Progenitor cell of endocrine pancreas (in vitro differentiated cells): ENCODE measurements around the gene ASS1. TPM values are rescaled to one million over a fixed set of nuclear protein-coding genes. Genes with fewer than 3 reads are reported as not detected.
A peak's percentile ranks its signal among the peaks of the same experiment; 100 is the strongest.

ENCODE experiments used
- DNase-seq: peaks from one replicate; pipeline ENCODE4 v3.0.0; 2021; ENCODE audit warnings: low spot score; ENCODE audit not compliant: unreplicated experiment
- H3K27ac Mint-ChIP-seq: 2 replicates; pipeline ENCODE4 v1.8.0; 2021; ENCODE audit warnings: mild to moderate bottlenecking, moderate library complexity, mixed read lengths
- H3K27me3 Mint-ChIP-seq: 2 replicates; pipeline ENCODE4 v1.8.0; 2021; ENCODE audit warnings: mixed read lengths
- H3K36me3 Mint-ChIP-seq: 2 replicates; pipeline ENCODE4 v1.8.0; 2022; ENCODE audit warnings: mixed read lengths; ENCODE audit not compliant: insufficient read depth
- H3K4me1 Mint-ChIP-seq: 2 replicates; pipeline ENCODE4 v1.8.0; 2021; ENCODE audit warnings: low read depth, mixed read lengths
- H3K4me3 Mint-ChIP-seq: 2 replicates; pipeline ENCODE4 v1.8.0; 2021; ENCODE audit warnings: low read depth, mild to moderate bottlenecking, moderate library complexity, mixed read lengths
- H3K9me3 Mint-ChIP-seq: 2 replicates; pipeline ENCODE4 v1.8.0; 2021; ENCODE audit warnings: low read depth, mixed read lengths
- CTCF ChIP-seq: fragments of 200-600 bp; sonication (generic); IDR thresholded peaks from one replicate; pipeline ENCODE4 v1.5.0; 2021; ENCODE audit warnings: antibody characterized with exemption, mild to moderate bottlenecking; ENCODE audit not compliant: unreplicated experiment
- total RNA-seq: library from RNA; stranded (reverse); gene quantifications from 2 replicates; pipeline ENCODE4 v1.2.1, GENCODE V29; 2021

The ASS1 gene
- total RNA-seq, 1 donor from 2014 or later = 6.5 TPM

- peaks cover 1% of the 10 kb centered on the region for H3K36me3 Mint-ChIP-seq
- H3K4me3 Mint-ChIP-seq = peak overlapping the region; percentile 14
- DNase-seq = no peak
- no peak for TF ChIP-seq CTCF
- peaks cover 9% of the 10 kb centered on the region for H3K9me3 Mint-ChIP-seq
- peaks cover 36% of the 10 kb centered on the region for H3K27me3 Mint-ChIP-seq
- no peak overlapping the region for H3K27ac Mint-ChIP-seq
- H3K4me1 Mint-ChIP-seq = peaks cover 1% of the 10 kb centered on the region
Observed at GRCh38 chr9:130443840-130444492, 795 bp upstream of the ASS1 start.

GRCh38 chr9:130445268-130445983 is 665 bp downstream of the ASS1 start:
- peak overlapping the region; percentile 58 for H3K4me3 Mint-ChIP-seq
- peaks cover 1% of the 10 kb centered on the region for H3K4me1 Mint-ChIP-seq
- TF ChIP-seq CTCF = no peak
- H3K27me3 Mint-ChIP-seq = peaks cover 36% of the 10 kb centered on the region
- peaks cover 9% of the 10 kb centered on the region for H3K9me3 Mint-ChIP-seq
- H3K27ac Mint-ChIP-seq = no peak overlapping the region
- H3K36me3 Mint-ChIP-seq = peaks cover 1% of the 10 kb centered on the region
- no peak for DNase-seq

- H3K4me1 Mint-ChIP-seq = peaks cover 1% of the 10 kb centered on the region
Observed at GRCh38 chr9:130446101-130446861, 1.5 kb downstream of the ASS1 start.

GRCh38 chr9:130447193-130447816 is 2.5 kb downstream of the ASS1 start:
- Mint-ChIP-seq H3K9me3 (no peaks in the 10 kb centered on the region), H3K36me3 (no peaks in the 10 kb centered on the region), H3K27me3 (peaks cover 36% of the 10 kb centered on the region), H3K4me3 (no peak overlapping the region), H3K27ac (no peak overlapping the region), H3K4me1 (peaks cover 1% of the 10 kb centered on the region)
- DNase-seq = no peak
- TF ChIP-seq CTCF = no peak

More at GRCh38 chr9:130446101-130446861, 1.5 kb downstream of the ASS1 start:
- H3K36me3 Mint-ChIP-seq = peaks cover 1% of the 10 kb centered on the region
- no peak overlapping the region for H3K27ac Mint-ChIP-seq
- H3K4me3 Mint-ChIP-seq = peak overlapping the region; percentile 58
- H3K27me3 Mint-ChIP-seq = peaks cover 36% of the 10 kb centered on the region
- DNase-seq = no peak
- peaks cover 5% of the 10 kb centered on the region for H3K9me3 Mint-ChIP-seq
- TF ChIP-seq CTCF = no peak

- peak overlapping the region; percentile 64 for H3K27ac Mint-ChIP-seq
Observed at GRCh38 chr9:130448035-130448624, 3.4 kb downstream of the ASS1 start.

More at GRCh38 chr9:130448035-130448624, 3.4 kb downstream of the ASS1 start:
- Mint-ChIP-seq H3K36me3 (no peaks in the 10 kb centered on the region), H3K27me3 (peaks cover 35% of the 10 kb centered on the region), H3K9me3 (no peaks in the 10 kb centered on the region), H3K4me1 (peaks cover 1% of the 10 kb centered on the region), H3K4me3 (no peak overlapping the region)
- no peak for TF ChIP-seq CTCF
- no peak for DNase-seq
